SU-DHL-6 (cell line): Measurements from ENCODE around the gene TET2.

Experiments used
- CTCF ChIP-seq: fragments of 200-600 bp; sonication (generic); IDR thresholded peaks from one replicate; pipeline ENCODE4 v1.5.1; 2017; ENCODE audit warnings: antibody characterized with exemption, mild to moderate bottlenecking, low read length, moderate library complexity; ENCODE audit not compliant: insufficient read depth, poor library complexity, severe bottlenecking
- EZH2phosphoT487 ChIP-seq: fragments of 200-600 bp; sonication (generic), shearing (Covaris generic); conservative IDR thresholded peaks from 2 replicates; pipeline ENCODE4 v1.6.1; 2018; ENCODE audit warnings: mild to moderate bottlenecking, antibody characterized with exemption, low read length, moderate library complexity, mixed read lengths

GRCh38 chr4:105293360-105293759 lies 146.7 kb downstream of the TET2 start:
- TF ChIP-seq CTCF (no peak), EZH2phosphoT487 (no peak)
